ENCODE results near the gene NCOA3. TPM values are rescaled to one million over a fixed set of nuclear protein-coding genes. Genes with fewer than 3 reads are reported as not detected.

NCOA3 gene
- total RNA-seq, 1 donor from 2014 or later = 23.8 TPM

DNA sequence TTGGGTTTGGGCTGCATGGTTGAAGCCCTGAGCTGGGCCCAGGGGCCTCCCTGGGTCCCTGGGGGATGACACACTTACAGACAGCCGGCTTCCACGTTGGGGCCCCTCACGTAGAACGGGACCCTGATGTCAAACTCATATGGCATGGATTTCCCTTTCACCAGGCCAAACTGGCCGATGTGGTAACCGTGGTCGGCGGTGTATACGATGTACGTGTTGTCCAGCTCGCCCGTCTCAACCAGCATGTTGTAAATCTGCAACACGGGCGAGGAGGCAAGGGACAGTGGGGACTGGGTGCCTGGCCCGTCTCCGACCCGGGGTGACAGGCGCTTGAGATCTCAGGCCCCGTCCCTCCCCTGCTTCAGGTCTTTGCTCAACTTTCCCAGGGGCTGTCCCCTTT lies 181.2 kb downstream of the NCOA3 start:
- peak overlapping the region; percentile 76 for H3K27ac ChIP-seq (replicated peaks)
- H3K4me1 ChIP-seq = peaks cover 39% of the 10 kb centered on the region
- intact Hi-C loops (cut with micrococcal nuclease) = no loop called here
- H3K27me3 ChIP-seq (ENCODE audit: low read depth) = no peaks in the 10 kb centered on the region
- TF ChIP-seq CTCF (IDR thresholded peaks at IDR 0.05; ENCODE audit: borderline replicate concordance) = no peak
- no peak overlapping the region for H3K4me3 ChIP-seq
- peaks cover 7% of the 10 kb centered on the region for H3K36me3 ChIP-seq
- H3K9me3 ChIP-seq (replicated peaks) = no peaks in the 10 kb centered on the region
- no peak for DNase-seq

- DNase-seq = no peak
- Histone ChIP-seq H3K9me3 (replicated peaks) (no peaks in the 10 kb centered on the region), H3K36me3 (peaks cover 10% of the 10 kb centered on the region), H3K27me3 (ENCODE audit: low read depth) (no peaks in the 10 kb centered on the region), H3K4me3 (no peak overlapping the region), H3K4me1 (peaks cover 32% of the 10 kb centered on the region), H3K27ac (replicated peaks) (no peak overlapping the region)
- TF ChIP-seq CTCF (IDR thresholded peaks at IDR 0.05; ENCODE audit: borderline replicate concordance) = no peak
- intact Hi-C loops (cut with micrococcal nuclease) = no loop called here
Measured at GRCh38 chr20:47684306-47685080, 182.8 kb downstream of the NCOA3 start.

GRCh38 chr20:47686545-47686944 lies 184.9 kb downstream of the NCOA3 start:
- Histone ChIP-seq H3K4me3 (no peak overlapping the region), H3K36me3 (peaks cover 28% of the 10 kb centered on the region), H3K9me3 (replicated peaks) (peaks cover 19% of the 10 kb centered on the region), H3K4me1 (peaks cover 21% of the 10 kb centered on the region), H3K27ac (replicated peaks) (no peak overlapping the region), H3K27me3 (ENCODE audit: low read depth) (no peaks in the 10 kb centered on the region)
- intact Hi-C loops (cut with micrococcal nuclease) = no loop called here
- no peak for DNase-seq
- TF ChIP-seq CTCF (IDR thresholded peaks at IDR 0.05; ENCODE audit: borderline replicate concordance) = no peak

- Histone ChIP-seq H3K4me3 (no peak overlapping the region), H3K27me3 (ENCODE audit: low read depth) (no peaks in the 10 kb centered on the region), H3K27ac (replicated peaks) (no peak overlapping the region), H3K9me3 (replicated peaks) (peaks cover 27% of the 10 kb centered on the region), H3K36me3 (peaks cover 36% of the 10 kb centered on the region), H3K4me1 (peaks cover 13% of the 10 kb centered on the region)
- no peak for TF ChIP-seq CTCF (IDR thresholded peaks at IDR 0.05; ENCODE audit: borderline replicate concordance)
- no peak for DNase-seq
- intact Hi-C loops (cut with micrococcal nuclease) = no loop called here
Measured at GRCh38 chr20:47687095-47687987, 185.7 kb downstream of the NCOA3 start.

GRCh38 chr20:47688385-47689381 lies 187.0 kb downstream of the NCOA3 start:
- intact Hi-C loops (cut with micrococcal nuclease) = no loop called here
- Histone ChIP-seq H3K27ac (replicated peaks) (no peak overlapping the region), H3K36me3 (peaks cover 41% of the 10 kb centered on the region), H3K4me3 (no peak overlapping the region), H3K27me3 (ENCODE audit: low read depth) (no peaks in the 10 kb centered on the region), H3K9me3 (replicated peaks) (peaks cover 41% of the 10 kb centered on the region), H3K4me1 (no peaks in the 10 kb centered on the region)
- no peak for DNase-seq
- TF ChIP-seq CTCF (IDR thresholded peaks at IDR 0.05; ENCODE audit: borderline replicate concordance) = no peak

All from left ventricle myocardium inferior (tissue), 1 donor.